A549 (cell line): ENCODE results near the gene ARMH1.

Experiments
- BHLHE40 ChIP-seq: IDR thresholded peaks from 2 replicates; pipeline ENCODE4 v1.6.1; 2012; ENCODE audit warnings: low read depth, low read length, inconsistent platforms
- CTCF ChIP-seq: fragments of >200 bp; sonication (Bioruptor Twin); formaldehyde crosslinking; IDR thresholded peaks from 3 replicates; pipeline ENCODE4 v1.5.1; 2016
- PBX3 ChIP-seq: IDR thresholded peaks from 2 replicates; pipeline ENCODE4 v1.6.1; 2012
- POLR2A ChIP-seq: IDR thresholded peaks from 2 replicates; pipeline ENCODE4 v1.6.1; 2012; ENCODE audit warnings: mild to moderate bottlenecking, low read length
- RAD21 ChIP-seq, 2 experiments: fragments of >200 bp in 1 of 2; sonication (Bioruptor Twin) in 1 of 2; formaldehyde crosslinking in 1 of 2; IDR thresholded peaks in 1 of 2; conservative IDR thresholded peaks in 1 of 2; 2 replicates in 1 of 2; 3 replicates in 1 of 2; pipeline ENCODE4 v1.6.1; 2012 to 2018; ENCODE audit warnings: inconsistent platforms in 1 of 2

GRCh38 chr1:44735992-44736391, 61.5 kb downstream of the ARMH1 start:
- TF ChIP-seq RAD21 (conservative IDR thresholded peaks at IDR 0.05 in 1 of 2, IDR thresholded peaks at IDR 0.05 in 1 of 2) = no peak
- no peak for TF ChIP-seq CTCF
- TF ChIP-seq PBX3 = no peak
- TF ChIP-seq BHLHE40 = no peak
- no peak for TF ChIP-seq POLR2A
